Measurements from ENCODE around the gene HBM.
"Not testable (repeated sequence)": the region's sequence is repeated elsewhere in the genome, so short reads cannot be mapped to it uniquely, and the experiment has no call there.

The HBM gene

GRCh38 chr16:166375-167121 lies 770 bp downstream of the HBM start:
- H3K4me3 ChIP-seq, result peak overlapping the region in 2 of 7 experiments; percentile 12 to 16
- H3K27ac ChIP-seq, result no peak overlapping the region

- H3K27ac ChIP-seq, result no peak overlapping the region
- no peak overlapping the region for H3K4me3 ChIP-seq
These were observed 1.4 kb downstream of the HBM start for GRCh38 chr16:167122-167690.

- Histone ChIP-seq H3K27ac (no peak overlapping the region), H3K4me3 (no peak overlapping the region)
These were observed 2.6 kb downstream of the HBM start for GRCh38 chr16:168424-168823.

- H3K4me3 ChIP-seq, result no peak overlapping the region
- H3K27ac ChIP-seq, result no peak overlapping the region
These were observed 3.2 kb downstream of the HBM start for GRCh38 chr16:169014-169413.

- not testable (repeated sequence) for H3K4me3 ChIP-seq, H3K27ac ChIP-seq
These were observed 4.3 kb downstream of the HBM start for GRCh38 chr16:170088-170507.

- no peak overlapping the region for H3K4me3 ChIP-seq
- H3K27ac ChIP-seq, result no peak overlapping the region
These were observed 5.0 kb downstream of the HBM start for GRCh38 chr16:170788-171187.

GRCh38 chr16:172374-172941 lies 6.7 kb downstream of the HBM start, which contains the start of gene HBA2:
HBA2 (plus strand) TSS chr16:172876; CDS start chr16:172913, 37 bp downstream.
- H3K27ac ChIP-seq, H3K4me3 ChIP-seq: not testable (repeated sequence)

- H3K4me3 ChIP-seq, H3K27ac ChIP-seq: not testable (repeated sequence)
These were observed 7.6 kb downstream of the HBM start for GRCh38 chr16:173211-173854.

GRCh38 chr16:173928-174769 lies 8.4 kb downstream of the HBM start:
- not testable (repeated sequence) for H3K27ac ChIP-seq, H3K4me3 ChIP-seq

GRCh38 chr16:175011-175949 lies 9.5 kb downstream of the HBM start:
- Histone ChIP-seq H3K27ac (no peak overlapping the region), H3K4me3 (no peak overlapping the region)

- H3K27ac ChIP-seq, H3K4me3 ChIP-seq: not testable (repeated sequence)
These were observed 10.2 kb downstream of the HBM start for GRCh38 chr16:176006-176405.

- not testable (repeated sequence) for H3K27ac ChIP-seq, H3K4me3 ChIP-seq
These were observed 11.0 kb downstream of the HBM start, which contains the start of gene HBA1 for GRCh38 chr16:176477-177382. HBA1 (plus strand) TSS chr16:176680; CDS start chr16:176717, 37 bp downstream.

- Histone ChIP-seq H3K27ac (no peak overlapping the region), H3K4me3 (no peak overlapping the region)
These were observed 11.6 kb downstream of the HBM start for GRCh38 chr16:177394-177822.

GRCh38 chr16:177981-178667 lies 12.3 kb downstream of the HBM start:
- Histone ChIP-seq H3K27ac (no peak overlapping the region), H3K4me3 (no peak overlapping the region)

GRCh38 chr16:178668-179015 lies 12.9 kb downstream of the HBM start:
- Histone ChIP-seq H3K27ac (no peak overlapping the region), H3K4me3 (no peak overlapping the region)

- Histone ChIP-seq H3K27ac (no peak overlapping the region), H3K4me3 (no peak overlapping the region)
These were observed 13.7 kb downstream of the HBM start for GRCh38 chr16:179211-180092.
